ENCODE measurements around the gene TCF7.

- TF ChIP-seq CTCF (conservative IDR thresholded peaks at IDR 0.05; ENCODE audit: low read length) = no peak
- TF ChIP-seq EZH2phosphoT487 (IDR thresholded peaks at IDR 0.05; ENCODE audit: borderline replicate concordance, low read depth, low read length) = no peak
Measured at GRCh38 chr5:134079748-134080581, 34.5 kb upstream of the TCF7 start.

All from OCI-LY7 (cell line).